Measurements from ENCODE around the gene RGS10.

Gene RGS10

DNA sequence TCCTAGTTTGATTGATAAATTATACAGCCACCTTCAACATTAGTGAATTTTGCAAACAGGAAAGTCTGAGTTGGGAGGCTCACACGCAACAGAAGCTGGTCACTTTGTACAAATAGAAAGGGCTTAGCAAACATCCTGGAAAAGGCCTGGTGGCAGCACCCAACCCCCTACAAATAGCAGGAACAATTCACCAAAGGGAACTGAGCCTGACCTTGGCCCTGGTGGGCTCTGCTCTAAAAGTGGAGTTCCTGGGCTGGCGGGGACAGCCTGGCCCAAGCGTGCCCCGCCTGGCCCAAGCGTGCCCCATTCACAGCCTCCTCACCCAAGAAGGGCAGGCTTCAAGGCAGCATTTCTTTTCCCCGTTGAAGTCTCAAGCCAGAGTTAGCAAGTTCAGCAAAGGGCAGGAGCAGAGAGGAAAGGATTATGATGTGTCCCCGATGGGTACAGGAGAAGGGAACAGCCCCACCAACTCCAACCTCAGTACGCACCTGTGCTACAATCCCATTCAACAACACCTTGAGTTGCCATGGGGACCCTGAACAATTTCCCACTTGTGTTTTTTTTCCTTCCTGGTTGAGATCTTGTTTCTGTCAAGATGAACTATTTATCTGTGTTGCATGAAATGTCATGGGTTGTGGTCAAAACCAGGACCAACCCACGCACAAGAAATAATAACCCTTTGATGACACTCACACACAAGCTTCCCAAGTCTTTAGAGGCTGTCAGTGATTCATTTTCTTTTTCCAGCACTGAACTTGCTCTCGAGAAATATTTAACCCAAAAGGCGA, 43.4 kb downstream of the RGS10 start:
- peaks cover 3 to 35% (median 15%) of the 10 kb centered on the region in 4 experiments for H3K36me3 ChIP-seq (ENCODE audit: control insufficient read depth in 4 of 4, insufficient read depth in 4 of 4, low read length in 3 of 4)
- H3K9me3 ChIP-seq (ENCODE audit: control extremely low read depth in 1 of 5, control insufficient read depth in 4 of 5, insufficient read depth in 2 of 5, low read depth in 1 of 5, low read length in 4 of 5): no peaks in the 10 kb centered on the region
- peaks cover 0 to 27% (median 17%) of the 10 kb centered on the region in 4 experiments for H3K4me1 ChIP-seq (ENCODE audit: control extremely low read depth in 1 of 4, control insufficient read depth in 4 of 4, insufficient read depth in 4 of 4, low read length in 3 of 4)
- no peak for DNase-seq
- no peak overlapping the region for H3K4me3 ChIP-seq (ENCODE audit: control insufficient read depth in 1 of 7, extremely low read depth in 1 of 7, insufficient read depth in 4 of 7, low read depth in 2 of 7, low read length in 6 of 7)
- ChIA-PET CTCF (interaction anchor here (1.0 to 2.1 kb wide), 3 partner anchors 9 to 26 kb away, joined by 3 to 4 read pairs (median 3); no protein-coding TSS in a partner anchor), POLR2A (no interaction called here)
- no peaks in the 10 kb centered on the region for H3K27me3 ChIP-seq (replicated peaks in 2 of 5; ENCODE audit: control insufficient read depth in 4 of 5, insufficient read depth in 5 of 5, low read length in 4 of 5)
- no peak overlapping the region for H3K27ac ChIP-seq (ENCODE audit: insufficient read depth in 1 of 2, low read depth in 1 of 2, low read length in 2 of 2, poor library complexity in 1 of 2, severe bottlenecking in 2 of 2)
- 92% methylated on average over 6 of the region's 11 CpGs for WGBS (ENCODE audit: insufficient coverage)

DNA sequence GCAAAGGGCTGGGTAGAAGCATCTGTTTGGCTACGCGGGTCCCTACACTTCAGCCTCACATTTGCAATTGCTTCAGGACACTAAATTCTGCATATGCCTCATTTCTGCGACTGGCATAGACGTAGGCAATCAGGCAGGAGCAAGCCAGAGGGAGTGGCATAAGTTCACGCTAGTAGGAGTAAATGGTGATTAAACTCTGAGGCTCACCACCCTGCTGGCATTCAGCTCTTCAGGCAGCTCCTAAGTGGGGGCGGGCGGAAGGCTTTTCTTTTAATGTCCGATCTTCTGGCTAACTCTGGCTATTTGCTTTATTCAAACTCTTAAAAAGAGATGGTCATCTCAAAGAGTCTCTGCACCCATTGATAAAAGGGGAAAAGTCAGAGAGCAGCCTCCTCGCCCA, 45.3 kb downstream of the RGS10 start:
- H3K27ac ChIP-seq (ENCODE audit: insufficient read depth in 1 of 2, low read depth in 1 of 2, low read length in 2 of 2, poor library complexity in 1 of 2, severe bottlenecking in 2 of 2): no peak overlapping the region
- ChIA-PET CTCF (no interaction called here), POLR2A (no interaction called here)
- WGBS (ENCODE audit: insufficient coverage): 99% methylated on average over 9 of the region's 9 CpGs
- H3K9me3 ChIP-seq (ENCODE audit: control extremely low read depth in 1 of 5, control insufficient read depth in 4 of 5, insufficient read depth in 2 of 5, low read depth in 1 of 5, low read length in 4 of 5): no peaks in the 10 kb centered on the region
- H3K4me1 ChIP-seq (ENCODE audit: control extremely low read depth in 1 of 4, control insufficient read depth in 4 of 4, insufficient read depth in 4 of 4, low read length in 3 of 4): peaks cover under 1 to 27% (median 17%) of the 10 kb centered on the region in 4 experiments
- DNase-seq: no peak
- H3K27me3 ChIP-seq (replicated peaks in 2 of 5; ENCODE audit: control insufficient read depth in 4 of 5, insufficient read depth in 5 of 5, low read length in 4 of 5): no peaks in the 10 kb centered on the region
- peaks cover 3 to 27% (median 12%) of the 10 kb centered on the region in 4 experiments for H3K36me3 ChIP-seq (ENCODE audit: control insufficient read depth in 4 of 4, insufficient read depth in 4 of 4, low read length in 3 of 4)
- no peak overlapping the region for H3K4me3 ChIP-seq (ENCODE audit: control insufficient read depth in 1 of 7, extremely low read depth in 1 of 7, insufficient read depth in 4 of 7, low read depth in 2 of 7, low read length in 6 of 7)

DNA sequence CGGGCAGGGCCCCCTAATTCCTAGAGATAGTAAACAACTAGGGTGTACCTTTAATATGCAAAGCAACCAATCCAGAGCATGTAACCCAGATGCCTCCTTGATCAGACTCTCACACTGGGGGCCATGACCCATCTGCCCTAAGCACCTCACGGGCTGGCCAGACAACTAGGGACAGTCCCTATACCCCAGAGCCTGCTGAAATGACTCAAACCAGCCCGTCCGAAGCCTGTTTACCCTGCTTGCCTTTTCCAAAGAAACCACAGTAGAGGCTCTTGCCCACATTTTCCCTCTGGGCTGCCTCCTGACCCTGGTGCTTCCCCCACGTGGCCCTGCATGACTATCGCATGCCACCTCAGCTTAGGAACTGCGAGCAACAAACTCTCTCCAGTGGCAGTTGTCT, 46.2 kb downstream of the RGS10 start:
- H3K4me1 ChIP-seq (ENCODE audit: control extremely low read depth in 1 of 4, control insufficient read depth in 4 of 4, insufficient read depth in 4 of 4, low read length in 3 of 4): peaks cover 2 to 30% (median 19%) of the 10 kb centered on the region in 4 experiments
- H3K27me3 ChIP-seq (replicated peaks in 2 of 5; ENCODE audit: control insufficient read depth in 4 of 5, insufficient read depth in 5 of 5, low read length in 4 of 5): no peaks in the 10 kb centered on the region
- H3K36me3 ChIP-seq (ENCODE audit: control insufficient read depth in 4 of 4, insufficient read depth in 4 of 4, low read length in 3 of 4): peaks cover 3 to 27% (median 12%) of the 10 kb centered on the region in 4 experiments
- ChIA-PET POLR2A (no interaction called here), CTCF (no interaction called here)
- no peaks in the 10 kb centered on the region for H3K9me3 ChIP-seq (ENCODE audit: control extremely low read depth in 1 of 5, control insufficient read depth in 4 of 5, insufficient read depth in 2 of 5, low read depth in 1 of 5, low read length in 4 of 5)
- WGBS (ENCODE audit: insufficient coverage): 89% methylated on average over 7 of the region's 7 CpGs
- DNase-seq: no peak
- H3K4me3 ChIP-seq (ENCODE audit: control insufficient read depth in 1 of 7, extremely low read depth in 1 of 7, insufficient read depth in 4 of 7, low read depth in 2 of 7, low read length in 6 of 7): no peak overlapping the region
- no peak overlapping the region for H3K27ac ChIP-seq (ENCODE audit: insufficient read depth in 1 of 2, low read depth in 1 of 2, low read length in 2 of 2, poor library complexity in 1 of 2, severe bottlenecking in 2 of 2)

DNA sequence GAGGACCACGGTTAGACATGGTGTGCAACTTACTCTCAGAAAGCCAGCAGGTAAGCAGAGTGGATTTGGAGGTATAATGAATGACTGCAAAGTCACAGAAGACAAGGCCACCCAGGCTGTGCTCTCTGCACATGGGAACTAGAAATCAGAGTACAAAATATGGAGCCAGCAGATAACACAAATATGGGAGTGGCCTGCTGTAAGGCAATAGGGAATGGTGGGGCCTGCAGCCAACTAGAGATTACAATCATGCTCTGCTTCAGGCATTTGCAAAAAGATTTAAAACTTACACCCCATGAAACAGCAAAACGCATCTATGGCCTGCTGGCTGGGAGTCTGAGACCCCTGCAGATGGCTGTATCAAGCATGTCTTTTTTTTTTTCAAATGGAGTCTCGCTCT, 47.0 kb downstream of the RGS10 start:
- ChIA-PET CTCF (no interaction called here), POLR2A (no interaction called here)
- Histone ChIP-seq H3K4me1 (ENCODE audit: control extremely low read depth in 1 of 4, control insufficient read depth in 4 of 4, insufficient read depth in 4 of 4, low read length in 3 of 4) (peaks cover 2 to 30% (median 20%) of the 10 kb centered on the region in 4 experiments), H3K27ac (ENCODE audit: insufficient read depth in 1 of 2, low read depth in 1 of 2, low read length in 2 of 2, poor library complexity in 1 of 2, severe bottlenecking in 2 of 2) (no peak overlapping the region), H3K4me3 (ENCODE audit: control insufficient read depth in 1 of 7, extremely low read depth in 1 of 7, insufficient read depth in 4 of 7, low read depth in 2 of 7, low read length in 6 of 7) (no peak overlapping the region), H3K9me3 (ENCODE audit: control extremely low read depth in 1 of 5, control insufficient read depth in 4 of 5, insufficient read depth in 2 of 5, low read depth in 1 of 5, low read length in 4 of 5) (no peaks in the 10 kb centered on the region), H3K36me3 (ENCODE audit: control insufficient read depth in 4 of 4, insufficient read depth in 4 of 4, low read length in 3 of 4) (peaks cover 3 to 23% (median 12%) of the 10 kb centered on the region in 4 experiments), H3K27me3 (replicated peaks in 2 of 5; ENCODE audit: control insufficient read depth in 4 of 5, insufficient read depth in 5 of 5, low read length in 4 of 5) (no peaks in the 10 kb centered on the region)
- DNase-seq: no peak
- WGBS (ENCODE audit: insufficient coverage): 100% methylated on average over 1 of the region's 3 CpGs

DNA sequence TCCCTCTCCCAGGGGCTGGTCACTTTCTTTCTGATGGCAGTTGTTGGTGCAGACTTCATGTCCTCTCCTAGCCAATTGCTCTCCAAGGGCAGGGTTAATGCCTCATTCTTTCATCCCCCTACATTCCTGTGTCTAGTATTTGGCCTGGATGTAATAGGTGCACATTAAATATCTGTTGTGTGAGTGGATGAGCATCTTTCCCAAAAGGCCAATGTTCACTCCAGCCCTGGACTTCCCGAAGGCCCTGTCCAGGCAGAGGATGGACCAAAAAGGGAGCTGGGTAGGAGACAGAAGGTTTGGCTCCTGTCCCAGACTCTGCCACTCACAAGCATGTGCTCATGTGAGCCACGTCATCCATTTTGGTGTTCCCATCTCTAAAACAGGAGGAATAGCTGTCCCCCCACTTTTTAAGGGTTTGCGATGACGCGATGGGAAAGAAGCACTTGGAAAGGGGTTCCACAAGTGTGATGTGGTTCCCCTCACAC, 47.5 kb downstream of the RGS10 start:
- ChIA-PET POLR2A (no interaction called here), CTCF (interaction anchor here (0.7 kb wide), 1 partner anchor 17 kb away, joined by 3 read pairs; no protein-coding TSS in a partner anchor)
- no peaks in the 10 kb centered on the region for H3K9me3 ChIP-seq (ENCODE audit: control extremely low read depth in 1 of 5, control insufficient read depth in 4 of 5, insufficient read depth in 2 of 5, low read depth in 1 of 5, low read length in 4 of 5)
- 98% methylated on average over 5 of the region's 5 CpGs for WGBS (ENCODE audit: insufficient coverage)
- no peak overlapping the region for H3K4me3 ChIP-seq (ENCODE audit: control insufficient read depth in 1 of 7, extremely low read depth in 1 of 7, insufficient read depth in 4 of 7, low read depth in 2 of 7, low read length in 6 of 7)
- DNase-seq: no peak
- H3K27ac ChIP-seq (ENCODE audit: insufficient read depth in 1 of 2, low read depth in 1 of 2, low read length in 2 of 2, poor library complexity in 1 of 2, severe bottlenecking in 2 of 2): no peak overlapping the region
- peaks cover 2 to 33% (median 21%) of the 10 kb centered on the region in 4 experiments for H3K4me1 ChIP-seq (ENCODE audit: control extremely low read depth in 1 of 4, control insufficient read depth in 4 of 4, insufficient read depth in 4 of 4, low read length in 3 of 4)
- H3K27me3 ChIP-seq (replicated peaks in 2 of 5; ENCODE audit: control insufficient read depth in 4 of 5, insufficient read depth in 5 of 5, low read length in 4 of 5): no peaks in the 10 kb centered on the region
- peaks cover 3 to 19% (median 11%) of the 10 kb centered on the region in 4 experiments for H3K36me3 ChIP-seq (ENCODE audit: control insufficient read depth in 4 of 4, insufficient read depth in 4 of 4, low read length in 3 of 4)

DNA sequence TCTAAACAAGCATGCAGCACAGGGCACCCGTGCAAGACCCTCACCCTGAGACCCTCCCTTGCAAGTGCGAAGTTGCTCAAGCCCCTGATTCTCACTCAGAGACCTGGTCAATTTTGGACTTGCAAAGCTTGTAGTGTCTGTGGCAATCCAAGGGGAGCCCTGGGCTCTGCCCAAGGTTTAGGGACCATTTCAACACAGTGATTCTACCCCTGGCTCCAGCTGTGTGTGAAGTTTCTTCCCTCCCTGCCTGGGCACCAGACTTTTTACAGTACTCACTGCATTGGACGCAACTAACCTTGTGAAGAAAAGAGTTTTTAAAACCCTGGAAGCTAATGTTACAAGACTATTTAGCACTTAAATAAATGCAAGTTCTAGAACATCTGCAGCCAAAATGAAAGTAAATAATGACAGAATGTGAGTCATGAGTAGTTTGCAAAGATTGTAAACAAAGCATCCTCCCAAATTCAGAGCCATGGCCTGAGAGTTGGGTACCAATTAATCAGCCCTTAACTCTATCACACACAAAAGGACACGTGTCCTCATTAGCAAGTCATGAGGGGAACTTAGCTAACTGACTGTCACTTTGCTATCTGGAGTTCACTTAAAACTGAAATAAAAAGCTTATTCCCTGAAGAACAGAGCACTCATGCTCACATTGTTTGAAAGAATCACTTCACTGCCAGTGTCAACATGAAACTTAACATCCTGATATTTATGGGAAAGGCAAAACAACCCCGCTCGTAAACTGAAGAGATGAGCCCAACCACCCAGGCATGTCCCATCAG, 48.1 kb downstream of the RGS10 start:
- DNase-seq: no peak
- peaks cover 3 to 13% (median 8%) of the 10 kb centered on the region in 4 experiments for H3K36me3 ChIP-seq (ENCODE audit: control insufficient read depth in 4 of 4, insufficient read depth in 4 of 4, low read length in 3 of 4)
- H3K9me3 ChIP-seq (ENCODE audit: control extremely low read depth in 1 of 5, control insufficient read depth in 4 of 5, insufficient read depth in 2 of 5, low read depth in 1 of 5, low read length in 4 of 5): no peaks in the 10 kb centered on the region
- ChIA-PET CTCF (interaction anchor here (0.7 to 1.0 kb wide), 2 partner anchors 16 to 265 kb away, joined by 3 read pairs; no protein-coding TSS in a partner anchor), POLR2A (no interaction called here)
- WGBS (ENCODE audit: insufficient coverage): 92% methylated on average over 4 of the region's 6 CpGs
- no peaks in the 10 kb centered on the region for H3K27me3 ChIP-seq (replicated peaks in 2 of 5; ENCODE audit: control insufficient read depth in 4 of 5, insufficient read depth in 5 of 5, low read length in 4 of 5)
- H3K4me1 ChIP-seq (ENCODE audit: control extremely low read depth in 1 of 4, control insufficient read depth in 4 of 4, insufficient read depth in 4 of 4, low read length in 3 of 4): peaks cover 2 to 38% (median 27%) of the 10 kb centered on the region in 4 experiments
- no peak overlapping the region for H3K4me3 ChIP-seq (ENCODE audit: control insufficient read depth in 1 of 7, extremely low read depth in 1 of 7, insufficient read depth in 4 of 7, low read depth in 2 of 7, low read length in 6 of 7)
- H3K27ac ChIP-seq (ENCODE audit: insufficient read depth in 1 of 2, low read depth in 1 of 2, low read length in 2 of 2, poor library complexity in 1 of 2, severe bottlenecking in 2 of 2): no peak overlapping the region

Data from common myeloid progenitor, CD34-positive (primary cell).